Large intestine (tissue), 12 donors: ENCODE results near the gene CHRNB2. TPM values are rescaled to one million over a fixed set of nuclear protein-coding genes. Genes with fewer than 3 reads are reported as not detected.
"Not testable (repeated sequence)": the region's sequence is repeated elsewhere in the genome, so short reads cannot be mapped to it uniquely, and the experiment has no call there.

Experiments used
- DNase-seq, 2 donors: peaks; one replicate each; pipeline versions ENCODE4 v3.0.0 to v3.0.0-alpha.2; 2013
- H3K27ac ChIP-seq: one replicate; pipeline ENCODE4 v1.5.1; 2013; ENCODE audit warnings: low read length
- H3K27me3 ChIP-seq: 2 replicates; pipeline ENCODE4 v1.6.1; 2013; ENCODE audit warnings: low read length; ENCODE audit not compliant: control insufficient read depth, insufficient read depth
- H3K36me3 ChIP-seq: 2 replicates; pipeline ENCODE4 v1.6.1; 2013; ENCODE audit warnings: low read length; ENCODE audit not compliant: control insufficient read depth, insufficient read depth
- H3K4me1 ChIP-seq: one replicate; pipeline ENCODE4 v1.6.1; 2013; ENCODE audit warnings: low read length; ENCODE audit not compliant: control insufficient read depth, insufficient read depth
- H3K4me3 ChIP-seq: one replicate; pipeline ENCODE4 v1.5.1; 2013; ENCODE audit warnings: low read length
- H3K9me3 ChIP-seq: one replicate; pipeline ENCODE4 v1.6.1; 2013; ENCODE audit warnings: mild to moderate bottlenecking, low read depth, low read length, moderate library complexity; ENCODE audit not compliant: control insufficient read depth
- WGBS: methylation state at CpG from one replicate; pipeline ENCODE4 v1.1.5; 2013; ENCODE audit warnings: low lambda C conversion rate; ENCODE audit not compliant: insufficient coverage; 5-methylcytosine and 5-hydroxymethylcytosine counted together
- long read RNA-seq, 11 donors: transcript quantifications; one replicate each; lab custom pipeline, GENCODE V29; 2026
- polyA plus RNA-seq: library from polyadenylated mRNA; unstranded; fragments of 120-200 nt; gene quantifications from one replicate; pipeline ENCODE4 v1.2.1, GENCODE V29; 2013

CHRNB2 gene
- 1.7 TPM for polyA plus RNA-seq
- long read RNA-seq, donor 1, full-length matches to known transcripts = 1 of 1 reads
- long read RNA-seq, donor 1, partial matches to known transcripts = 0 of 1 reads
- long read RNA-seq, donor 1, other reads (novel, unspliced or antisense) = 0 of 1 reads
- long read RNA-seq, donor 2, full-length matches to known transcripts = 1 of 1 reads
- long read RNA-seq, donor 2, partial matches to known transcripts = 0 of 1 reads
- long read RNA-seq, donor 2, other reads (novel, unspliced or antisense) = 0 of 1 reads
- long read RNA-seq, donor 3 = 0 reads
- long read RNA-seq, donor 4 = 0 reads
- long read RNA-seq, donor 5 = 0 reads
- long read RNA-seq, donor 6 = 0 reads
- long read RNA-seq, donor 7 = 0 reads
- long read RNA-seq, donor 8 = 0 reads
- long read RNA-seq, donor 9, full-length matches to known transcripts = 1 of 1 reads
- long read RNA-seq, donor 9, partial matches to known transcripts = 0 of 1 reads
- long read RNA-seq, donor 9, other reads (novel, unspliced or antisense) = 0 of 1 reads
- long read RNA-seq, donor 10 = 0 reads
- long read RNA-seq, donor 11 = 0 reads

GRCh38 chr1:154567386-154568156, at the start of gene CHRNB2:
Gene CHRNB2, plus strand, starts transcription at chr1:154567778. Its CDS starts 267 bp downstream, at chr1:154568045.
- H3K27me3 ChIP-seq = peaks cover 22% of the 10 kb centered on the region
- H3K4me3 ChIP-seq = peak within 1 kb of the TSS; percentile 26
- H3K4me1 ChIP-seq = peaks cover 9% of the 10 kb centered on the region
- peaks cover 5% of the 10 kb centered on the region for H3K9me3 ChIP-seq
- no CpG with 5 or more reads among the region's 53 CpGs for WGBS
- H3K36me3 ChIP-seq = no peaks in the 10 kb centered on the region
- DNase-seq = peak; percentile 38 to 72
- H3K27ac ChIP-seq = no peak within 1 kb of the TSS

GRCh38 chr1:154519591-154519991, 48.0 kb upstream of the CHRNB2 start:
- WGBS = 49% methylated on average over 4 of the region's 9 CpGs
- Histone ChIP-seq H3K27me3 (peaks cover 28% of the 10 kb centered on the region), H3K4me1 (no peaks in the 10 kb centered on the region), H3K27ac (no peak overlapping the region), H3K9me3 (no peaks in the 10 kb centered on the region), H3K4me3 (no peak overlapping the region), H3K36me3 (no peaks in the 10 kb centered on the region)
- no peak for DNase-seq

DNA sequence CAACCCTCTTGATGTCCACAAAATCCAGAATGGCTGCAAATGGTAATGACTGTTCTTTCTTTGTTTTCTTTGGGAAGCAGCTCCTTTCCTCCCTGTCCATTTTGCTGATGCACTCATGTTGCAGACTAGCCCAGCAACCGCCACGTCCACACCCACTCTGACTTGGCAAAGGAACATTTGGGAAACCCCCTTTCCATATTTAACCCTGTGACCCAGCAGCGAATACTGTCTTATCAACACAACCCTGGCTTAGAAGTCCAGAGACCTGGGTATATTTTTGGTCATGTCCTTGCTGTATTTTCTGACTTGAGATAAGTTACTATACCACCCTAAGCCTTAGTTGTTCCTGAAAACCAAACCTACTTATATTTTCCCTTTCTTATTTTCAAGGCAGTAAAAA, 47.2 kb upstream of the CHRNB2 start:
- no peak overlapping the region for H3K27ac ChIP-seq
- no peak for DNase-seq
- peaks cover 26% of the 10 kb centered on the region for H3K27me3 ChIP-seq
- no peaks in the 10 kb centered on the region for H3K36me3 ChIP-seq
- H3K9me3 ChIP-seq = no peaks in the 10 kb centered on the region
- no peak overlapping the region for H3K4me3 ChIP-seq
- WGBS = no CpG with 5 or more reads among the region's 3 CpGs
- H3K4me1 ChIP-seq = no peaks in the 10 kb centered on the region

- no peak overlapping the region for H3K4me3 ChIP-seq
- WGBS = no CpG with 5 or more reads among the region's 3 CpGs
- H3K9me3 ChIP-seq = no peaks in the 10 kb centered on the region
- no peak for DNase-seq
- no peaks in the 10 kb centered on the region for H3K36me3 ChIP-seq
- no peak overlapping the region for H3K27ac ChIP-seq
- H3K4me1 ChIP-seq = no peaks in the 10 kb centered on the region
- peaks cover 24% of the 10 kb centered on the region for H3K27me3 ChIP-seq
Observed at GRCh38 chr1:154521695-154522094, 45.9 kb upstream of the CHRNB2 start.

- Histone ChIP-seq H3K27ac (no peak overlapping the region), H3K27me3 (peaks cover 20% of the 10 kb centered on the region), H3K4me1 (no peaks in the 10 kb centered on the region), H3K9me3 (no peaks in the 10 kb centered on the region), H3K4me3 (no peak overlapping the region), H3K36me3 (no peaks in the 10 kb centered on the region)
- no peak for DNase-seq
Observed at GRCh38 chr1:154524881-154525280, 42.7 kb upstream of the CHRNB2 start.

DNA sequence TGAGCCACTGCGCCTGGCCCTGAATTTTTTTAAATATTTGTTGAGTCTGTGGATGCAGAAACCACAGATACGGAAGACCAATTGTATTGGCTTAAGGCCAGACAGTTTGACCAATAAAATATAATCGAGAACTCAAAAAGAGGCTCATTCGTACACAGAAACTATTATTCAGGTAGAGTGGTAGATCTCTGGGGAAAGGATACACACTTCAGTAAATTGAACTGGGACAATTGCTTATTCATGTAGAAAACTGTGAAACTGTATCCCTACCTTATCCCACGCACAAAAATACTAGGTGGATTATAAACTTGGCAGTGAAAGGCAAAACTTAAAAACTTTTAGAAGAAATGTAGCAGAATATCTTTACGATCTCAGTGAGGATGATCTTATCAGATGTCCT, 40.4 kb upstream of the CHRNB2 start:
- H3K9me3 ChIP-seq = no peaks in the 10 kb centered on the region
- H3K4me3 ChIP-seq = no peak overlapping the region
- no peak overlapping the region for H3K27ac ChIP-seq
- WGBS = 92% methylated on average over 3 of the region's 6 CpGs
- H3K27me3 ChIP-seq = peaks cover 9% of the 10 kb centered on the region
- no peaks in the 10 kb centered on the region for H3K4me1 ChIP-seq
- no peak for DNase-seq
- H3K36me3 ChIP-seq = no peaks in the 10 kb centered on the region

GRCh38 chr1:154529308-154529707, 38.3 kb upstream of the CHRNB2 start:
- no peak for DNase-seq
- Histone ChIP-seq H3K27ac (no peak overlapping the region), H3K36me3 (no peaks in the 10 kb centered on the region), H3K27me3 (no peaks in the 10 kb centered on the region), H3K9me3 (no peaks in the 10 kb centered on the region), H3K4me1 (no peaks in the 10 kb centered on the region), H3K4me3 (no peak overlapping the region)
- WGBS = 100% methylated on average over 2 of the region's 6 CpGs

DNA sequence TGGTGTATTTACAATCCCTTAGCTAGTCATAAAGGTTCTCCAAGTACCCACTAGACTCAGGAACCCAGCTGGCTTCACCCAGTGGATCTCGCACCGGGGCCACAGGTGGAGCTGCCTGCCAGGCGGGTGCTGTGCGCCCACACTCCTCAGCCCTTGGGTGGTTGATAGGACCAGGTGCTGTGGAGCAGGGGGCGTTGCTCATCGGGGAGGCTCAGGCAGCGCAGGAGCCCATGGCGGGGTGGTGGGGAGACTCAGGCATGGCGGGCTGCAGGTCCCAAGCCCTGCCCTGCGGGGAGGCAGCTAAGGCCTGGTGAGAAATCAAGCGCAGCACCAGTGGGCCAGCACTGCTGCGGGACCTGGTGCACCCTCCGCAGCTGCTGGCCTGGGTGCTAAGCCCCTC, 35.6 kb upstream of the CHRNB2 start:
- no CpG with 5 or more reads among the region's 13 CpGs for WGBS
- not testable (repeated sequence) for H3K36me3 ChIP-seq, H3K4me3 ChIP-seq, H3K27ac ChIP-seq, H3K9me3 ChIP-seq, H3K4me1 ChIP-seq, DNase-seq, H3K27me3 ChIP-seq

DNA sequence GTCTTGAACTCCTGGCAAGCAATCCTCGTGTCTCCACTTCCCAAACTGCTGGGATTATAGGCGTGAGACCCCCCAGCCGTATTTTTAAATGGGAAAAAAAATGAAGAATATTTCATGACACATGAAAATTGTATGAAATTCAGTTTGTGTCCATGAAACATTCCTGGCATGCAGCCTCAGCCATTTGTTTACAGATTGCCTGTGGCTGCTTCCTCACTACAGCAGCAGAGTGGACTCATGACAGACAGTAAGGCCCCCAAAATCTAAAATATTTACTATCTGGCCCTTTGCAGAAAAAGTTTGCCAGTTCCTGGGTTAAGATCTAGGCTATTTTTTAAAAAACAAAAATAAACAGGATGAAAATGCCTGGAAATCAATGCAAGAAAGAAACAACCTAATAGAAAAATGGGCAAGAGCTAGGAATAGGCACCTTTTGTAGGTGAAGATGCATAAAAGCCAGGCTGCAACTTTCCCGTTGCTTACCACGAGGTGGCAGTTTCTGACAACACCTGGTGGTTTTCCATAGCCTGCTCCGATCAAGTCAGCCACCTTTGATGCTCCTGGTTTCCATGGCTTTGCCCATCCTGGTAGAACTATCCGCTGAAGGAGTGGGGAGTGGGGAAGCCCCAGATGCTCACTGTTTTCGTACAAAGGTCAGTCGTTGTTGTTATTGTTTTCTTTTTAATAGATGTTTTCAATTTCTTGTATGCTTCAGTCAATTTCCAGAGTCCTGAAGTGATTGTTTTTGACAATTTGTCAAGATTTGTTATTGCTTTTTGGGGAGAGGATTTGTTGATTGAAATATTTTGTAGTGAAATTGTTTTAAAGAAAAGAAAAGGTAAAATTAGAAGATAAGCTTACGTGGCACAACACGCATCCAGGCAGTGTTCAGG, 33.4 kb upstream of the CHRNB2 start:
- H3K27ac ChIP-seq = no peak overlapping the region
- 65% methylated on average over 4 of the region's 11 CpGs for WGBS
- no peaks in the 10 kb centered on the region for H3K36me3 ChIP-seq
- no peaks in the 10 kb centered on the region for H3K9me3 ChIP-seq
- no peaks in the 10 kb centered on the region for H3K4me1 ChIP-seq
- H3K27me3 ChIP-seq = peaks cover 3% of the 10 kb centered on the region
- peak; percentile 30 to 33 for DNase-seq
- H3K4me3 ChIP-seq = no peak overlapping the region

- 100% methylated on average over 2 of the region's 7 CpGs for WGBS
Observed at GRCh38 chr1:154536570-154536969, 31.0 kb upstream of the CHRNB2 start.

More at GRCh38 chr1:154536570-154536969, 31.0 kb upstream of the CHRNB2 start:
- no peaks in the 10 kb centered on the region for H3K36me3 ChIP-seq
- H3K27ac ChIP-seq = no peak overlapping the region
- DNase-seq = no peak
- H3K4me1 ChIP-seq = no peaks in the 10 kb centered on the region
- no peaks in the 10 kb centered on the region for H3K9me3 ChIP-seq
- H3K27me3 ChIP-seq = peaks cover 11% of the 10 kb centered on the region
- H3K4me3 ChIP-seq = no peak overlapping the region
